H9 (cell line): ENCODE results near the gene IGSF9B. TPM values are rescaled to one million over a fixed set of nuclear protein-coding genes. Genes with fewer than 3 reads are reported as not detected.

ENCODE experiments used
- DNase-seq: peaks from one replicate; pipeline ENCODE4 v3.0.0-alpha.2; 2017
- H2AFZ ChIP-seq: one replicate; pipeline ENCODE4 v1.6.1; 2013; ENCODE audit warnings: mild to moderate bottlenecking, low read length, control low read depth, moderate library complexity
- H2AK5ac ChIP-seq: 2 replicates; pipeline ENCODE4 v1.6.1; 2013; ENCODE audit warnings: low read length, control low read depth, mixed read lengths; ENCODE audit not compliant: insufficient read length
- H2BK120ac ChIP-seq: one replicate; pipeline ENCODE4 v1.6.1; 2013; ENCODE audit warnings: low read depth, mild to moderate bottlenecking, low read length, control low read depth, inconsistent platforms; ENCODE audit not compliant: poor library complexity, severe bottlenecking
- H2BK12ac ChIP-seq: 2 replicates; pipeline ENCODE4 v1.6.1; 2013; ENCODE audit warnings: low read length, control low read depth, mixed read lengths, low read depth; ENCODE audit not compliant: insufficient read length
- H2BK15ac ChIP-seq: 2 replicates; pipeline ENCODE4 v1.6.1; 2013; ENCODE audit warnings: low read depth, low read length, control low read depth
- H2BK20ac ChIP-seq: one replicate; pipeline ENCODE4 v1.6.1; 2013; ENCODE audit warnings: low read depth, mild to moderate bottlenecking, low read length, control low read depth, inconsistent platforms; ENCODE audit not compliant: poor library complexity, severe bottlenecking
- H2BK5ac ChIP-seq: 2 replicates; pipeline ENCODE4 v1.6.1; 2013; ENCODE audit warnings: low read length, control low read depth, mixed read lengths; ENCODE audit not compliant: insufficient read length
- H3K14ac ChIP-seq: 2 replicates; pipeline ENCODE4 v1.6.1; 2013; ENCODE audit warnings: low read length, control low read depth; ENCODE audit not compliant: insufficient read depth
- H3K18ac ChIP-seq: 2 replicates; pipeline ENCODE4 v1.6.1; 2013; ENCODE audit warnings: low read depth, mild to moderate bottlenecking, mixed read lengths, low read length, control low read depth; ENCODE audit not compliant: insufficient read length
- H3K23ac ChIP-seq: 2 replicates; pipeline ENCODE4 v1.6.1; 2013; ENCODE audit warnings: low read length, control low read depth, mixed read lengths, low read depth; ENCODE audit not compliant: insufficient read length
- H3K23me2 ChIP-seq: 2 replicates; pipeline ENCODE4 v1.6.1; 2013; ENCODE audit warnings: low read depth, mild to moderate bottlenecking, mixed read lengths, low read length, control low read depth; ENCODE audit not compliant: insufficient read length, poor library complexity, severe bottlenecking
- H3K27ac ChIP-seq: 2 replicates; pipeline ENCODE4 v1.5.1; 2013; ENCODE audit warnings: low read length, control low read depth, mixed read lengths, low read depth; ENCODE audit not compliant: insufficient read length
- H3K27me3 ChIP-seq: 2 replicates; pipeline ENCODE4 v1.6.1; 2013; ENCODE audit warnings: low read length, control low read depth, inconsistent platforms; ENCODE audit not compliant: insufficient read depth
- H3K4ac ChIP-seq: 2 replicates; pipeline ENCODE4 v1.6.1; 2013; ENCODE audit warnings: low read depth, mild to moderate bottlenecking, control low read depth, inconsistent platforms, low read length, moderate library complexity
- H3K4me1 ChIP-seq: 2 replicates; pipeline ENCODE4 v1.6.1; 2013; ENCODE audit warnings: low read length, control low read depth, inconsistent platforms; ENCODE audit not compliant: insufficient read depth
- H3K4me2 ChIP-seq: 2 replicates; pipeline ENCODE4 v1.6.1; 2013; ENCODE audit warnings: low read length, control low read depth, mixed read lengths; ENCODE audit not compliant: insufficient read length, insufficient read depth
- H3K56ac ChIP-seq: 2 replicates; pipeline ENCODE4 v1.6.1; 2013; ENCODE audit warnings: low read depth, mild to moderate bottlenecking, mixed read lengths, low read length, control low read depth; ENCODE audit not compliant: insufficient read length
- H3K79me1 ChIP-seq: 2 replicates; pipeline ENCODE4 v1.6.1; 2013; ENCODE audit warnings: low read depth, mild to moderate bottlenecking, moderate library complexity, low read length, control low read depth, inconsistent platforms; ENCODE audit not compliant: insufficient read depth, poor library complexity, severe bottlenecking
- H3K79me2 ChIP-seq: 2 replicates; pipeline ENCODE4 v1.6.1; 2013; ENCODE audit warnings: low read length, control low read depth, inconsistent platforms; ENCODE audit not compliant: insufficient read depth
- H3K9ac ChIP-seq: 2 replicates; pipeline ENCODE4 v1.6.1; 2013; ENCODE audit warnings: low read length, control low read depth, mixed read lengths; ENCODE audit not compliant: insufficient read length; ENCODE audit errors: extremely low read depth
- H3K9me3 ChIP-seq: one replicate; pipeline ENCODE4 v1.6.1; 2013; ENCODE audit warnings: low read depth, low read length, inconsistent platforms; ENCODE audit not compliant: control insufficient read depth
- H3T11ph ChIP-seq: one replicate; pipeline ENCODE4 v1.6.1; 2013; ENCODE audit warnings: mild to moderate bottlenecking, low read length, control low read depth, inconsistent platforms
- H4K20me1 ChIP-seq: one replicate; pipeline ENCODE4 v1.6.1; 2013; ENCODE audit not compliant: control insufficient read depth, insufficient read length, insufficient read depth
- H4K5ac ChIP-seq: 2 replicates; pipeline ENCODE4 v1.6.1; 2013; ENCODE audit warnings: low read depth, mild to moderate bottlenecking, mixed read lengths, low read length, control low read depth; ENCODE audit not compliant: insufficient read length
- H4K8ac ChIP-seq: replicated peaks from 2 replicates; pipeline ENCODE4 v1.6.1; 2013; ENCODE audit warnings: low read length, control low read depth, mixed read lengths, low read depth; ENCODE audit not compliant: insufficient read length
- H4K91ac ChIP-seq: 2 replicates; pipeline ENCODE4 v1.6.1; 2013; ENCODE audit warnings: low read depth, mild to moderate bottlenecking, moderate library complexity, mixed read lengths, low read length, control low read depth; ENCODE audit not compliant: insufficient read length
- H3K27ac Mint-ChIP-seq, 3 experiments: 2 replicates in 2 of 3; 3 replicates in 1 of 3; pipeline ENCODE4 v1.8.0; 2020 to 2021; ENCODE audit warnings: mixed read lengths in 3 of 3, mild to moderate bottlenecking in 1 of 3, moderate library complexity in 1 of 3
- H3K27me3 Mint-ChIP-seq: 2 replicates; pipeline ENCODE4 v1.8.0; 2021; ENCODE audit warnings: low read depth, mild to moderate bottlenecking, moderate library complexity, mixed read lengths
- H3K36me3 Mint-ChIP-seq, 3 experiments: 2 replicates in 2 of 3; 3 replicates in 1 of 3; pipeline ENCODE4 v1.8.0; 2020 to 2021; ENCODE audit warnings: low read depth in 3 of 3, mixed read lengths in 3 of 3; ENCODE audit not compliant: insufficient read depth in 1 of 3
- H3K4me1 Mint-ChIP-seq, 2 experiments: 2 replicates each; pipeline ENCODE4 v1.8.0; 2020; ENCODE audit warnings: mixed read lengths in 2 of 2
- H3K4me3 Mint-ChIP-seq, 2 experiments: 2 replicates in 1 of 2; 3 replicates in 1 of 2; pipeline ENCODE4 v1.8.0; 2020 to 2021; ENCODE audit warnings: mild to moderate bottlenecking in 2 of 2, mixed read lengths in 2 of 2, moderate library complexity in 1 of 2
- H3K9me3 Mint-ChIP-seq, 2 experiments: 2 replicates in 1 of 2; 3 replicates in 1 of 2; pipeline ENCODE4 v1.8.0; 2020; ENCODE audit warnings: mild to moderate bottlenecking in 2 of 2, mixed read lengths in 2 of 2, moderate library complexity in 1 of 2
- CTCF ChIP-seq: fragments of 200-600 bp; sonication (generic); conservative IDR thresholded peaks from 3 replicates; pipeline ENCODE4 v1.8.0; 2021; ENCODE audit warnings: antibody characterized with exemption, mild to moderate bottlenecking
- WGBS: extraction: QIAGEN DNeasy Blood & Tissue Kit; methylation state at CpG from one replicate; pipeline ENCODE4 v1.1.7; 2013; ENCODE audit warnings: missing lambda C conversion rate, low lambda C conversion rate, mixed read lengths; ENCODE audit not compliant: insufficient read length; ENCODE audit errors: extremely low coverage; 5-methylcytosine and 5-hydroxymethylcytosine counted together
- total RNA-seq: library from RNA; stranded (reverse); gene quantifications from 2 replicates; pipeline ENCODE4 v1.2.1, GENCODE V29; 2021

Gene IGSF9B
- total RNA-seq, 1 experiment from 2014 or later, result 25.7 TPM

DNA sequence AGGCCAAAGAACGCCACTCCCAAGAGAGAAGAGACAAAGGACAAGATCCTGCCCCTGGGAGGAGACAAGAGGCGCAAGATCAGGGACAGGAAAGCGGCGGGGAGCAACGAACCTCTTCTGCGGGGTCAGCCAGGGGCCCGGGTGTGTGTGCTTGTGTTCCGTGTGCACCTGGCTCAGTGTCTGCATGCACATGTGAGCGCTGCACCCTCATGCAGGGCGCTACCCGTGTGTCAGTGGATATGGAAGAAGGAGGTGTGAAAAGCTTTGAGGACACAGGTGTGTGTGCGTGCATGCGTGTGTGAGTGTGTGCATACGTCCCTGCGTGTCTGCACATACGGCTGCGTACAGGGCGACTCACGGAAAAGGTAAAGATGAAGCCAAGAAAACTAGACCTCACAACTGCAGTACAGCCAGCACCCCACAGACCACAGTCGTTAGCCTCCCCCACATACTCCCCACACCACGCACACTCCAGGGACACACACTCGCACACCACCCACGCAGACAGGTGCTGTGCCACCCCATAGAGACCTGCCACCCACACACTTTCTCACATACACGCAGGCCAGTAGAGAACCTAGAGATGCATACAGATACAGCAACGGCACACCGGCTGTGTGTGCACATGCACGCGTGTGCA is 11.0 kb upstream of the IGSF9B start:
- Histone ChIP-seq H3K9ac (no peak overlapping the region), H3K23me2 (no peaks in the 10 kb centered on the region), H2BK20ac (no peak overlapping the region), H2BK12ac (no peak overlapping the region), H3K79me1 (no peaks in the 10 kb centered on the region), H2BK120ac (no peak overlapping the region), H3K4me2 (no peak overlapping the region), H2AFZ (no peak overlapping the region), H2BK5ac (no peak overlapping the region), H2BK15ac (no peak overlapping the region), H4K20me1 (peaks cover 3% of the 10 kb centered on the region), H3T11ph (no peak overlapping the region), H4K91ac (no peak overlapping the region), H4K5ac (no peak overlapping the region), H3K79me2 (no peaks in the 10 kb centered on the region), H3K27ac (no peak overlapping the region), H3K9me3 (no peaks in the 10 kb centered on the region), H3K18ac (no peak overlapping the region), H3K56ac (no peak overlapping the region), H3K4me1 (no peaks in the 10 kb centered on the region), H3K4ac (no peak overlapping the region), H3K14ac (no peak overlapping the region), H3K23ac (no peak overlapping the region), H3K27me3 (peaks cover 3% of the 10 kb centered on the region), H4K8ac (no peak overlapping the region), H2AK5ac (no peak overlapping the region)
- H3K4me1 Mint-ChIP-seq, result peaks cover 2 to 13% of the 10 kb centered on the region in 2 experiments
- no peaks in the 10 kb centered on the region for H3K36me3 Mint-ChIP-seq
- H3K27me3 Mint-ChIP-seq, result peaks cover 65% of the 10 kb centered on the region
- no peak for DNase-seq
- no peak overlapping the region; a peak in 1 of 7 replicates for H3K27ac Mint-ChIP-seq
- no CpG with 5 or more reads among the region's 28 CpGs for WGBS
- TF ChIP-seq CTCF, result no peak; the same call in 2 of the 3 replicates
- peak overlapping the region in 1 of 2 experiments; percentile 24; a peak in 1 of 5 replicates for H3K4me3 Mint-ChIP-seq
- peaks cover 0 to 3% of the 10 kb centered on the region in 2 experiments; a peak in 2 of 5 replicates for H3K9me3 Mint-ChIP-seq
